Naive B cell (primary cell): ENCODE results near the gene EIF4G3. TPM values are rescaled to one million over a fixed set of nuclear protein-coding genes. Genes with fewer than 3 reads are reported as not detected.
"Not testable (repeated sequence)": the region's sequence is repeated elsewhere in the genome, so short reads cannot be mapped to it uniquely, and the experiment has no call there.

Experiments used
- ATAC-seq, 2 donors: fragments of 150-1000 bp; cut with Tn5 transposase; 2 replicates each; pipeline ENCODE4 v1.10.0; 2021; ENCODE audit warnings: low read depth in 2 of 2, mild to moderate bottlenecking in 2 of 2, moderate library complexity in 2 of 2
- DNase-seq: peaks from one replicate; pipeline ENCODE4 v3.0.0; 2022
- H3K27ac Mint-ChIP-seq, 6 donors: one replicate each; pipeline ENCODE4 v1.8.0; 2020 to 2022; ENCODE audit warnings: mild to moderate bottlenecking in 6 of 6, mixed read lengths in 6 of 6, moderate library complexity in 5 of 6, inconsistent platforms in 2 of 6
- H3K27me3 Mint-ChIP-seq, 3 donors: one replicate each; pipeline ENCODE4 v1.8.0; 2021 to 2022; ENCODE audit warnings: mixed read lengths in 3 of 3, mild to moderate bottlenecking in 1 of 3
- H3K36me3 Mint-ChIP-seq, 2 donors: one replicate each; pipeline ENCODE4 v1.8.0; 2020 to 2022; ENCODE audit warnings: mixed read lengths in 2 of 2, inconsistent platforms in 1 of 2, mild to moderate bottlenecking in 1 of 2
- H3K4me1 Mint-ChIP-seq, 3 donors: one replicate each; pipeline ENCODE4 v1.8.0; 2020 to 2022; ENCODE audit warnings: mixed read lengths in 3 of 3, inconsistent platforms in 1 of 3, mild to moderate bottlenecking in 1 of 3, moderate library complexity in 1 of 3
- H3K4me3 Mint-ChIP-seq, 8 donors: one replicate each; pipeline ENCODE4 v1.8.0; 2020 to 2022; ENCODE audit warnings: mild to moderate bottlenecking in 8 of 8, mixed read lengths in 8 of 8, moderate library complexity in 8 of 8, inconsistent platforms in 2 of 8
- H3K9me3 Mint-ChIP-seq, 7 donors: one replicate each; pipeline ENCODE4 v1.8.0; 2020 to 2022; ENCODE audit warnings: mixed read lengths in 7 of 7, mild to moderate bottlenecking in 5 of 7, inconsistent platforms in 2 of 7, moderate library complexity in 1 of 7
- polyA plus RNA-seq, 6 donors: library from polyadenylated mRNA; unstranded; fragments of 300-500 nt; fragmentation: Illumina TruSeq; gene quantifications; one replicate each; pipeline ENCODE4 v1.2.3, GENCODE V29; 2021; ENCODE audit warnings: low read depth in 6 of 6

The EIF4G3 gene, protein sequence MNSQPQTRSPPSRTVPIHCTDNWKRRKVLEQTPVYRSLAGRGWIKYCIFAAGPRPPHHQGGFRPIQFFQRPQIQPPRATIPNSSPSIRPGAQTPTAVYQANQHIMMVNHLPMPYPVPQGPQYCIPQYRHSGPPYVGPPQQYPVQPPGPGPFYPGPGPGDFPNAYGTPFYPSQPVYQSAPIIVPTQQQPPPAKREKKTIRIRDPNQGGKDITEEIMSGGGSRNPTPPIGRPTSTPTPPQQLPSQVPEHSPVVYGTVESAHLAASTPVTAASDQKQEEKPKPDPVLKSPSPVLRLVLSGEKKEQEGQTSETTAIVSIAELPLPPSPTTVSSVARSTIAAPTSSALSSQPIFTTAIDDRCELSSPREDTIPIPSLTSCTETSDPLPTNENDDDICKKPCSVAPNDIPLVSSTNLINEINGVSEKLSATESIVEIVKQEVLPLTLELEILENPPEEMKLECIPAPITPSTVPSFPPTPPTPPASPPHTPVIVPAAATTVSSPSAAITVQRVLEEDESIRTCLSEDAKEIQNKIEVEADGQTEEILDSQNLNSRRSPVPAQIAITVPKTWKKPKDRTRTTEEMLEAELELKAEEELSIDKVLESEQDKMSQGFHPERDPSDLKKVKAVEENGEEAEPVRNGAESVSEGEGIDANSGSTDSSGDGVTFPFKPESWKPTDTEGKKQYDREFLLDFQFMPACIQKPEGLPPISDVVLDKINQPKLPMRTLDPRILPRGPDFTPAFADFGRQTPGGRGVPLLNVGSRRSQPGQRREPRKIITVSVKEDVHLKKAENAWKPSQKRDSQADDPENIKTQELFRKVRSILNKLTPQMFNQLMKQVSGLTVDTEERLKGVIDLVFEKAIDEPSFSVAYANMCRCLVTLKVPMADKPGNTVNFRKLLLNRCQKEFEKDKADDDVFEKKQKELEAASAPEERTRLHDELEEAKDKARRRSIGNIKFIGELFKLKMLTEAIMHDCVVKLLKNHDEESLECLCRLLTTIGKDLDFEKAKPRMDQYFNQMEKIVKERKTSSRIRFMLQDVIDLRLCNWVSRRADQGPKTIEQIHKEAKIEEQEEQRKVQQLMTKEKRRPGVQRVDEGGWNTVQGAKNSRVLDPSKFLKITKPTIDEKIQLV (N-terminal part only)
- polyA plus RNA-seq: 10 to 100 TPM; 12.2 to 29.2 (median 16.0) TPM

GRCh38 chr1:21176586-21177555 lies at the start of gene EIF4G3:
Gene EIF4G3 (minus strand): TSS chr1:21176897. CDS start chr1:21002742, 174,155 bp downstream.
- H3K27ac Mint-ChIP-seq: peak within 1 kb of the TSS; percentile 89 to 98 (median 98)
- no peaks in the 10 kb centered on the region for H3K9me3 Mint-ChIP-seq
- no peaks in the 10 kb centered on the region for H3K36me3 Mint-ChIP-seq
- peak; percentile 86 to 88 for ATAC-seq
- H3K4me1 Mint-ChIP-seq: peaks cover 21 to 25% (median 24%) of the 10 kb centered on the region in 3 donors
- peak; percentile 99 for DNase-seq
- peak within 1 kb of the TSS; percentile 88 to 98 (median 96) for H3K4me3 Mint-ChIP-seq
- H3K27me3 Mint-ChIP-seq: no peaks in the 10 kb centered on the region

GRCh38 chr1:21225065-21225464 lies 48.4 kb upstream of the EIF4G3 start:
- no peaks in the 10 kb centered on the region for H3K9me3 Mint-ChIP-seq
- H3K4me1 Mint-ChIP-seq: peaks cover 0 to 5% (median 0%) of the 10 kb centered on the region in 3 donors
- ATAC-seq (no peak), DNase-seq (no peak)
- peaks cover 0 to 37% of the 10 kb centered on the region in 2 donors for H3K36me3 Mint-ChIP-seq
- H3K27me3 Mint-ChIP-seq: no peaks in the 10 kb centered on the region
- H3K4me3 Mint-ChIP-seq: no peak overlapping the region
- H3K27ac Mint-ChIP-seq: no peak overlapping the region

DNA sequence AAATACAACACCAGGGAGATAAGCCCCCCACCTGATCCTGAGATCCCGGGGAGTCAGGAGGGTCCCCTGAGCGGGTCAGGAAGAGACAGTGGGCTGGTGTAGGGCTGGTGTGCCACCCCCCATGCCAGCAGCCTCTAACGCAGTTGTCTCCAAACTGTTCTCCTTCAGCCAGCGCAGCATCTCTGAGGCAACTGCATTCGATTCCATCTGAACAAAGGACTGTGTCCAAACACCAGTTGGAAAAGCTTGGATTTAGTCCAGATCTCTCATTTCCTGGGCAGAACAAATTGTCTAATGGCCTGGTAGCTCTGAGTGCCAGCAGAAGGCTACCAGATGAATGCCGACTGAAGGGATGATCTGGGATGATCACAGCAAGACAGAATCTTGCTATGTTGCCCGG lies 44.1 kb upstream of the EIF4G3 start:
- no peaks in the 10 kb centered on the region for H3K9me3 Mint-ChIP-seq
- peaks cover 7 to 12% (median 11%) of the 10 kb centered on the region in 3 donors for H3K4me1 Mint-ChIP-seq
- no peak for DNase-seq
- no peak for ATAC-seq
- peak overlapping the region in 1 of 6 donors; percentile 26 for H3K27ac Mint-ChIP-seq
- H3K4me3 Mint-ChIP-seq: no peak overlapping the region
- no peaks in the 10 kb centered on the region for H3K27me3 Mint-ChIP-seq
- peaks cover 0 to 30% of the 10 kb centered on the region in 2 donors for H3K36me3 Mint-ChIP-seq

GRCh38 chr1:21219674-21220073 lies 43.0 kb upstream of the EIF4G3 start:
- DNase-seq (no peak), ATAC-seq (no peak)
- Mint-ChIP-seq H3K27ac (no peak overlapping the region), H3K9me3 (no peaks in the 10 kb centered on the region), H3K4me1 (peaks cover 7 to 14% (median 12%) of the 10 kb centered on the region in 3 donors), H3K27me3 (no peaks in the 10 kb centered on the region), H3K36me3 (peaks cover 0 to 22% of the 10 kb centered on the region in 2 donors), H3K4me3 (peak overlapping the region in 1 of 8 donors; percentile 66)

DNA sequence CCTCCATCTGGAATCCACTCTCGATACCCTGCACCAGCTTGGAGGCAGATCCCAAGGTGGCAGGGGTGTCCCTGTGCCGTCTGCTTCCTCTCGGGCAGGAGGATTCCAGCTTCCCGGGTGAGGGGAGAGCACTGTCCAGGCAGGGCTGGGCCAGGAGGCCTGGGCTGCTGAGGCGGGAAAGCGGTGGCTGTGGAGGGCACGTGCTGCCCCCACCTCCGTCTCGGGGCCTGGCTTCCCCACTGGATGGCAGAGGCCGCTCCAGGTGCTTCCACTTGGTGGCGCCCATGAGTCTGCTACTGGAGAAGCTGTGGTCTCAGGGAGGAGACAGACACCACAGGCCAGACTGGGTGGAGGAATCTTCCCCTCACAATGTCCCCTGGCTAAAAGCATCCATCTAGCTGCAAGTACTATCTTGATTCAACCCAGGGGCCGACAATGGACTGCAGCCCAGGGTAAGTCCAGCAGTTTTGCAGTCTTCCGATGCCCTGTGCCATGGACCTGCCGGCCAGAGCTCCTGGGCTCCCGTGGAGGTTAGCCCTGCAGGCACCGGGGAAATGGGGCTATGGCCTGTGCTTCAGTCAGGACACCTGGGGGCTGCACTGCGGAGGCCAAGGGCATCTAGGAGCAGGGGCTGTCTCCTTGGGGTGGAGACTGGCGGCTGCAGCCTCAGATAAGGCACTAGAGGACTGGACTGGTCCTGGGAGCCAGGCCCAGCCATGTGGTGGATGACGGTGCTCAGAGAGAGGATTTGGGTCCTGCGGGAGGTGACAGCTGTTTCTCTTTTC lies 41.3 kb upstream of the EIF4G3 start:
- peak in 1 of 2 donors; percentile 37 for ATAC-seq
- no peak overlapping the region for H3K4me3 Mint-ChIP-seq

DNA sequence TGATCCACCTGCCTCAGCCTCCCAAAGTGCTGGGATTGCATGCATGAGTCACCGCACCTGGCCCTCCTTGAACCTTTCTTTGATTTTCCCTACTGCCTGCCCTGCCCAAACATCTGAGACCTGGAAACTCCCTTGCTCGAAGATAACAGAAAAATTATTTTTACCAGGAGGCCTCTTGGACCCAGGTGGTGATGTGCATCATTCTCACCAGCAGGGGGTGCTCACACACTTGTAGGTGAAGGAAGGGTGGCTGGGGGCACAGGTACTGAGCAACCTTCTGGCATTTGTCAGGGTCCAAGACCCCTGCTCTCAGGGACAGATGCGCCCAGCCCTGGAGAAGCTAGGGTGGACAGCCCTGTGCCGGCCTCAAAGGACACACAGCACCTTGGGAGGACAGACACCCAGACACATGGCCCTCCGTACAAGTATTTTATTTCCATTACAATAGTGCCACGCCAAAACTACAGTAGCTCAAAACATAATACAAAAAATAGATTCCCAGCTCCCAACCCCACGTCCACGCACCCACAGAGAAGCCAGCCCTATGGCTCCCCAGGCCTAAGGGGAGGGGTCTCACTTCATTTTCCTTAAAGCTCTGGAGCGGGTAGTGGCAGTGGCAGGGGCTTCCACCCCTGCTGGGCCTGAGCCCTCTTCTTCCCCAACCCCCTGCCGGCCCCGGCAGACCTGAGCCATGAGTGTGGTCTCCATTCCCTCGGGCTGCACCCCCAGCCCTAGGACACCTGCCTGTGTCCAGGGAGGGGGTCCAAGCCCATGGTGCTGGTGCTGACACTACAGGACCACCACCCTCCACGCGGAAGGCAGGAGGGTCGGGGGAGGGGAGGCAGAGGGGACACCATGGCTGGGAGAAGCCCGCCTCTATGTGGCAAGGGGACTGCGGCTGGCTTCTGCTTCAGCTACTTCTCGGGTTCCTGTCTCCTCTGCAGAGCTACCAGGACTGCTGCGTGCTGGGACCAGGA lies 40.4 kb upstream of the EIF4G3 start:
- ATAC-seq (peak; percentile 64 to 75), DNase-seq (peak; percentile 47)
- peak overlapping the region in 1 of 8 donors; percentile 75 for H3K4me3 Mint-ChIP-seq
- H3K9me3 Mint-ChIP-seq: no peaks in the 10 kb centered on the region
- peaks cover 0 to 8% of the 10 kb centered on the region in 2 donors for H3K36me3 Mint-ChIP-seq
- H3K27me3 Mint-ChIP-seq: no peaks in the 10 kb centered on the region
- peaks cover 7 to 12% (median 12%) of the 10 kb centered on the region in 3 donors for H3K4me1 Mint-ChIP-seq
- peak overlapping the region in 5 of 6 donors; percentile 59 to 89 (median 74) for H3K27ac Mint-ChIP-seq

More for the DNA sequence above, 41.3 kb upstream of the EIF4G3 start:
- no peaks in the 10 kb centered on the region for H3K27me3 Mint-ChIP-seq
- H3K9me3 Mint-ChIP-seq: no peaks in the 10 kb centered on the region
- DNase-seq: no peak
- H3K27ac Mint-ChIP-seq: peak overlapping the region in 3 of 6 donors; percentile 21 to 59 (median 56)
- peaks cover 0 to 12% of the 10 kb centered on the region in 2 donors for H3K36me3 Mint-ChIP-seq
- peaks cover 7 to 14% (median 12%) of the 10 kb centered on the region in 3 donors for H3K4me1 Mint-ChIP-seq

DNA sequence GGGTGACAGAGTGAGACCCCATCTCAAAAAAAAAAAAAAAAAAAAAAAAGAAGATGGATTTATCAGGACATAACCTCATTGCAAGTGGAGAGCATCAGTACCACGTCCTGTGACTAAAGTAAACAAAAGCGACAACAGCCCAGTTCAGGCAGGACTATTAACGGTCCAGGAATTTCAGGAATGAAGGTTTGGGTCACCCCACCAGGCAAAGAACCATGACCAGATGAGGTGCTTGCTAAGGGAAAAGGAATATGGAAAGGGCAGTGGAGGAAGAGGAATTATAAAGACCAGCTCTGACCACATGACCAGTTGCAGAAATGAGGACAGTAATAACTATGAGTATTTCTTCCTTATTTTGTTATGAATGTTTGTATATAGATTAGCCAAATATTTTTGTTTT lies 35.4 kb upstream of the EIF4G3 start:
- Mint-ChIP-seq H3K4me1 (peaks cover 6 to 9% (median 7%) of the 10 kb centered on the region in 3 donors), H3K27me3 (no peaks in the 10 kb centered on the region), H3K27ac (peak overlapping the region in 1 of 6 donors; percentile 42), H3K4me3 (no peak overlapping the region), H3K36me3 (no peaks in the 10 kb centered on the region), H3K9me3 (no peaks in the 10 kb centered on the region)
- ATAC-seq: no peak
- no peak for DNase-seq

- H3K27ac Mint-ChIP-seq: peak overlapping the region in 1 of 6 donors; percentile 72
- DNase-seq, H3K4me1 Mint-ChIP-seq, H3K9me3 Mint-ChIP-seq, H3K36me3 Mint-ChIP-seq, H3K4me3 Mint-ChIP-seq, H3K27me3 Mint-ChIP-seq, ATAC-seq: not testable (repeated sequence)
These were observed 31.5 kb upstream of the EIF4G3 start for GRCh38 chr1:21208137-21208700.

- DNase-seq (no peak), ATAC-seq (no peak)
- Mint-ChIP-seq H3K36me3 (no peaks in the 10 kb centered on the region), H3K4me1 (no peaks in the 10 kb centered on the region), H3K27ac (peak overlapping the region in 2 of 6 donors; percentile 11 to 36), H3K4me3 (no peak overlapping the region), H3K27me3 (no peaks in the 10 kb centered on the region), H3K9me3 (no peaks in the 10 kb centered on the region)
These were observed 29.4 kb upstream of the EIF4G3 start for GRCh38 chr1:21206117-21206516.

- Mint-ChIP-seq H3K36me3 (no peaks in the 10 kb centered on the region), H3K27ac (peak overlapping the region in 1 of 6 donors; percentile 39), H3K9me3 (no peaks in the 10 kb centered on the region), H3K27me3 (no peaks in the 10 kb centered on the region), H3K4me3 (no peak overlapping the region), H3K4me1 (no peaks in the 10 kb centered on the region)
- ATAC-seq: no peak
- no peak for DNase-seq
These were observed 28.7 kb upstream of the EIF4G3 start for GRCh38 chr1:21205416-21205815.
